GM12873 (cell line): ENCODE data around the gene CAMK1D.

Experiments used
- CTCF ChIP-seq: IDR thresholded peaks from 2 replicates; pipeline ENCODE4 v1.5.1; 2012; ENCODE audit warnings: low read depth, mild to moderate bottlenecking, moderate library complexity, low read length, control low read depth; ENCODE audit not compliant: insufficient read depth; ENCODE audit errors: missing control alignments

Gene CAMK1D

GRCh38 chr10:12832096-12832495 lies 482.7 kb downstream of the CAMK1D start:
- TF ChIP-seq CTCF = no peak

- no peak for TF ChIP-seq CTCF
Observed at GRCh38 chr10:12833451-12833850, 484.1 kb downstream of the CAMK1D start.

- no peak for TF ChIP-seq CTCF
Observed at GRCh38 chr10:12834116-12834665, 484.8 kb downstream of the CAMK1D start.

- TF ChIP-seq CTCF = no peak
Observed at GRCh38 chr10:12834721-12835120, 485.4 kb downstream of the CAMK1D start.

GRCh38 chr10:12835709-12836108 lies 486.4 kb downstream of the CAMK1D start:
- no peak for TF ChIP-seq CTCF

GRCh38 chr10:12838366-12838765 lies 489.0 kb downstream of the CAMK1D start:
- TF ChIP-seq CTCF = no peak

- TF ChIP-seq CTCF = no peak
Observed at GRCh38 chr10:12838995-12839927, 489.9 kb downstream of the CAMK1D start.
